C4-2B (cell line): Measurements from ENCODE around the gene PEMT.

Experiments used
- ZFX ChIP-seq: fragments of 450-650 bp; IDR thresholded peaks from 2 replicates; pipeline ENCODE4 v1.6.1; 2017
- TF ChIP-seq, protein P1 (sequence below): fragments of 450-650 bp; conservative IDR thresholded peaks from 2 replicates; pipeline ENCODE4 v1.5.1; 2017; ENCODE audit warnings: mild to moderate bottlenecking

DNA sequence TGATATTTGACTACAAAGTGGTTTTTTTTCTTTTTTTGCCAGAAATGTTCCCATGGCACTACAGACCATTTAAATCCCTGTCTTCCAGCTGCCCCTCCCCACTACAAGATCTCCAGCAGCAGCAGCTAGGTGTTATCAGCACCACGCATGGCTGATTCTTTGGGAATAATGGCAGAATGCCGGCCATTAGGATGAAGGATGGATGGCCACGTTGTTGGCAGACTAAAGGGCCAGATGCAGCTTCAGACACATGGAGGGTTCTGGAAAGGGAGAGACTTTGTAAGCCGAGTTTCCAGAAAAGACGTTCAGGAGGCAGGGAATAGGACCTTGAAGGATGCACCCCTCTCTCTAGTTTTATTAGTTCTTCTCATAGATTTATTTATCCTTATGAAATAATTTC, 125.0 kb downstream of the PEMT start:
- TF ChIP-seq, protein P1, sequence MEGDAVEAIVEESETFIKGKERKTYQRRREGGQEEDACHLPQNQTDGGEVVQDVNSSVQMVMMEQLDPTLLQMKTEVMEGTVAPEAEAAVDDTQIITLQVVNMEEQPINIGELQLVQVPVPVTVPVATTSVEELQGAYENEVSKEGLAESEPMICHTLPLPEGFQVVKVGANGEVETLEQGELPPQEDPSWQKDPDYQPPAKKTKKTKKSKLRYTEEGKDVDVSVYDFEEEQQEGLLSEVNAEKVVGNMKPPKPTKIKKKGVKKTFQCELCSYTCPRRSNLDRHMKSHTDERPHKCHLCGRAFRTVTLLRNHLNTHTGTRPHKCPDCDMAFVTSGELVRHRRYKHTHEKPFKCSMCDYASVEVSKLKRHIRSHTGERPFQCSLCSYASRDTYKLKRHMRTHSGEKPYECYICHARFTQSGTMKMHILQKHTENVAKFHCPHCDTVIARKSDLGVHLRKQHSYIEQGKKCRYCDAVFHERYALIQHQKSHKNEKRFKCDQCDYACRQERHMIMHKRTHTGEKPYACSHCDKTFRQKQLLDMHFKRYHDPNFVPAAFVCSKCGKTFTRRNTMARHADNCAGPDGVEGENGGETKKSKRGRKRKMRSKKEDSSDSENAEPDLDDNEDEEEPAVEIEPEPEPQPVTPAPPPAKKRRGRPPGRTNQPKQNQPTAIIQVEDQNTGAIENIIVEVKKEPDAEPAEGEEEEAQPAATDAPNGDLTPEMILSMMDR, result no peak
- TF ChIP-seq ZFX, result no peak
